GM19467 (cell line): ENCODE data around the gene OGFOD3.
"Not testable (repeated sequence)": the region's sequence is repeated elsewhere in the genome, so short reads cannot be mapped to it uniquely, and the experiment has no call there.

Source experiments
- ATAC-seq: cut with Tn5 transposase; IDR thresholded peaks from one replicate; pipeline ENCODE4 v1.9.1; 2021; ENCODE audit warnings: mild to moderate bottlenecking, moderate library complexity; ENCODE audit not compliant: unreplicated experiment

OGFOD3 gene

DNA sequence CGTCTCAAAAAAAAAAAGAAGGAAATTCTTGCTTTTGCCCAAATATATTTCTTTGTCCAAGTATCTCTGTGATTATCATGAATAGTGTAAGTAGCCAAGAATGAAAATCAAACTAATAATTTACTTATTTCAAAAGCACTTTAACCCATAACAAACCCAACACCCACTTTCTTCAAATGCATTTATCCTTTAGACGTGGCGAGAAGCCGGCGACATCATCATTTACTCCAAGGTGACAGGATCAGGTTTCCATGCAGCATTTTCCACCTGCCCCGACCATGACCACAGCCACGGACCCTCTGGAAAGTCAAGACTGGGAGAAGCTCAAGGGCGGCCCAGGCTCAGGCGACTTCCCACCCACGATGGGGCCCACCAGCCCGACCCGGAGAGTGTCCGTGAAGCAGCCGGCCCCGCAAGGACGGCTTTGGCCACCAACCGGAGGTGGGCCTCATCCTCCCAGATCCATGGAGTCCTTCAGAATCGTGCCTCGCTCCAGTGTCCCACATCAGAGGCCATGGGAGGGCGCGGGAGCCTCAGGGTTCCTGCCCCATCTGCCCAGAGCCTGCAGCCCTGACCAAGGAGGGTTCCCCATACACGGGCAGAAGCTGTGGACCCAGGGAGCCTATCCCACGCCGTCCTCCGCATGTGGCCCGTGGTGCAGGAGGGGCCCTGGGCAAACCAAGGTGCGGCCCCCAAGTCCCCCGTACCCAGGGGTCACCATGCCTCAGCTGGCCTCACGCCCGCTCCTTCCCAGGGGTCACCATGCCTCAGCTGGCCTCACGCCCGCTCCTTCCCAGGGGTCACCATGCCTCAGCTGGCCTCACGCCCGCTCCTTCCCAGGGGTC, 28.1 kb downstream of the OGFOD3 start:
- ATAC-seq: no peak

DNA sequence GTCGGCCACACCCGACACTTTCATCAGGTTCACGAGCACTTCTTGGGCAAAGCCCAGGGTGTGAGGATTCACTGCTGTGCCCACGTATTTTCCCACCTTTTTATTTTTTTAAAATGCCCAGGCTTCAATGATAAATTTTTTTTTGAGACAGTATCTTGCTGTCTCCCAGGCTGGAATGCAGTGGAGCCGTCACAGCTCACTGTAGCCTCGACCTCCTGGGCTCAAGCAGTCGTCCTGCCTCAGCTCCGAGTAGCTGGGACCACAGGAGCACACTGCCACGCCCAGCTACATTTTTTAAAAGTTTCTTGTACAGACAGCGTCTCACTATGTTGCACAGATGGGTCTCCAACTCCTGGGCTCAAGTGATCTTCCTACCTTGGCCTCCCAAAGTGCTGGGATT, 29.0 kb downstream of the OGFOD3 start:
- no peak for ATAC-seq

DNA sequence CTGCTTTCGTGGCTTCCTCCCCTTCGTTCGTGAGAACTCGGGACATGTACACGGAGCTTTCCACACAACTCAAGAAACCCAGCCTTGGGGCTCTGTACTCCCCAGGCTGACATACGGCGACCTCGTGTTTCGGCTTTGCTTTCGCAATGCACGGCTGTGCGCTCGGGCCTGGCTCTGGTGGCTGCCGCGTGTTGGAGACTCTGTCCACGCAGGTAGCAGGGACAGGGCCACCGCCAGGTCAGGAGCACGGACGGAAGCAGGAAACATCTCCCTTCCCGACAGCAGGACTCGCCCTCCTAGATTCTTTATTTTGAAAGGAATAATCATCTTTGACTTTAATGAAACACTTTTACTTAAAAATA, 29.5 kb downstream of the OGFOD3 start:
- no peak for ATAC-seq

DNA sequence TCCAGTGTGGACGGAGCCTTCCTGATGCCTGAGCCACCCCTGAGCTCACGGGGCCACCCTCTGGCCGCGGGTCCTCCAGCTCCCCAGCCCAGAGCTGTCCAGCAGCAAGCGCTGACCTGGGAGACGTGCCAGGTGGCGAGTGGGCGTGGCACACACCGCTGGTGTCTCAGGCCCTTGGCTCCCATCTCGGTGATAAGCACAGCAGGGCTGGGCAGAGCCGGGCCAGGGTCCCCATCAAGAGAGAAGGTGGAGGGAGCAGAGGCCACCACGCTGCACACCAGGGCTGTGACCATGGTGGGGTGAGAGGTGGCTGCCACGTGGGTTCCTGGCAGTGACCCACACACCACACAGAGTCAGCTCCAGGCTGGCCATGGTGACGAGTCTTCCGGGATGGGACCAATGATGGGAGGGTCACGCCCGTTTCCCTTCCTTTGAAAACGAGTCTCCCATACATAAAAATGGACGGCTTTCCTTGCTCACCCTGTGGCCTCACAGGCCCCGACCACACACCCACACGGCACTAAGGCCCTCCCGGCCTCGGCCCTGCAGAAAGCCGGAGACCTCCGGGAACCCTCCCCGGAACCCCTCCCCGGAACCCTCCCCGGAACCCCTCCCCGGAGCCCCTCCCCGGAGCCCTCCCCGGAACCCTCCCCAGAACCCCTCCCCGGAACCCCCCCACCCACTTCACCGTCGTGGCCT, 30.0 kb downstream of the OGFOD3 start:
- no peak for ATAC-seq

DNA sequence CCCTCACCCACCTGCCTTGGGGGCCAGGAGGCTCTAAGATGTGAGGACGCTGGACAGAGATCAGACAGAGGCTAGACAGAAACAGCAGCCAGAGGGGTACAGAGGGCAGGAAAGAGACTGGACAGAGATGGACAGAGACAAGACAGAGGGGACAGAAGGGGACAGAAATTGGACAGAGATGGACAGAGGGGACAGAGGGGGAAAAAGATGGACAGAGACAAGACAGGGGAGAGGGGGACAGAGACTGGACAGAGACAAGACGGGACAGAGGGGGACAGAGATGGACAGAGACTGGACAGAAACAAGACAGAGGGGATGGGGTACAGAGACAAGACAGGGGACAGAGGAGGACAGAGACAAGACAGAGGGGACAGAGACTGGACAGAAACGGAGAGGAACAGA, 30.7 kb downstream of the OGFOD3 start:
- no peak for ATAC-seq

DNA sequence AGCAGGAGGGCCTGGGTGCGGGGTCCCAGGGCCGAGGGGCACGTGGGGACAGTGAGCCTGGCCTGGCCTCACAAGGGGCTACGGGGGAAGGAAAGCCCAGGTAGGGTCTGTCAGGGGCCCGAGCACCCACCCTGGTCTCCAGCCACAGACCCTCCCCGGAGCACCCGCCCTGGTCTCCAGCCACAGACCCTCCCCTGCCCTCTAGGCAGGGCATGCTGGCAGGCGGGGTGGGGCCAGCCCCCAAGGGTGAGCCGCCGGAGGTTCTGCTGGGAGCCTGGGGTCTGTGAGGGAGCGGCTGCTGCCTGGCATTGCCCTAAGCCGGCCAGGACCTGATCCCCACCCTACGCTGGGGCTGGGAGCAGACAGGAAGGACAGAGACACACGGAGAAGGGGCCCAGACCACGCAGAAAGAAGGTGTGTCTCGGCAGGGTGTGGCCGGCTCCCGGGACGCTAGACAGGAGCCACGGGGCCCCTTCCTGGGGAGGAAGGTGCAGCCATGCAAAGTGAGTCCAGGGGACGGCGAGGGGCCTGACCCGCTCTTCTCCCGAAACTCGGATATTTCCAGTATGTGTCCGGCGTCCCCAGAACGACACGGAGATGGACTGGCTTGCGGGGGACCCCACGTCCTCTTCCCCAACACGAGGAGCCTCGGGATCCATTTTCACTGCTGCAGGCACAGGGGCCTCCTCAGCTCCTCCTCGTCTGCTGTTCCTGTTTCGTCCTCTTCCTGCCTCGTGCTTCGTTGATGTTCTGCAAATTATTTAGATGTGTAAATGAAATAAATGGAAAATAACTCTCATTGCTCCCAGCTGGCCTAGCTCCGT, 31.3 kb downstream of the OGFOD3 start:
- no peak for ATAC-seq

DNA sequence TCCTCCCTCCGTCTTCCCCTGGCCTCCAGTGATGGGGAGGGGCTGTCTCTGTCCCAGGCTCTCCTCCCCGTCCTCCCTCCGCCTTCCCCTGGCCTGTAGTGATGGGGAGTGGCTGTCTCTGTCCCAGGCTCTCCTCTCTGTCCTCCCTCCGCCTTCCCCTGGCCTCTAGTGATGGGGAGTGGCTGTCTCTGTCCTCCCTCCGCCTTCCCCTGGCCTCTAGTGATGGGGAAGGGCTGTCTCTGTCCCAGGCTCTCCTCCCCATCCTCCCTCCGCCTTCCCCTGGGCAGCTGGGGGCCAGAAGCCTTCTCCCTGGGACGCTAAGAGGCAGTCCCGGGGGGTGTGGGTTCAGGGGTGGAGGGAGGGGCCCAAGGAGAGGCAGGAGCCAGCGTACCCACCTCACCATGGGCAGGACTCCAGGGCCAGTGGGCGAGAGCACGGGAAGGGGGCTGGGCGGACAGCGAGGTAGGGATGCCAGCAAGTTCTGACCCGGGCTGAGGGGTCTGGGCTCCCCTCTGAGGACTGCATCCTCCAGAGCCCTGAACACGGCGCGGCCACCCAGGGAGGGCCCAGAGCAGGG, 32.0 kb downstream of the OGFOD3 start:
- ATAC-seq: no peak

DNA sequence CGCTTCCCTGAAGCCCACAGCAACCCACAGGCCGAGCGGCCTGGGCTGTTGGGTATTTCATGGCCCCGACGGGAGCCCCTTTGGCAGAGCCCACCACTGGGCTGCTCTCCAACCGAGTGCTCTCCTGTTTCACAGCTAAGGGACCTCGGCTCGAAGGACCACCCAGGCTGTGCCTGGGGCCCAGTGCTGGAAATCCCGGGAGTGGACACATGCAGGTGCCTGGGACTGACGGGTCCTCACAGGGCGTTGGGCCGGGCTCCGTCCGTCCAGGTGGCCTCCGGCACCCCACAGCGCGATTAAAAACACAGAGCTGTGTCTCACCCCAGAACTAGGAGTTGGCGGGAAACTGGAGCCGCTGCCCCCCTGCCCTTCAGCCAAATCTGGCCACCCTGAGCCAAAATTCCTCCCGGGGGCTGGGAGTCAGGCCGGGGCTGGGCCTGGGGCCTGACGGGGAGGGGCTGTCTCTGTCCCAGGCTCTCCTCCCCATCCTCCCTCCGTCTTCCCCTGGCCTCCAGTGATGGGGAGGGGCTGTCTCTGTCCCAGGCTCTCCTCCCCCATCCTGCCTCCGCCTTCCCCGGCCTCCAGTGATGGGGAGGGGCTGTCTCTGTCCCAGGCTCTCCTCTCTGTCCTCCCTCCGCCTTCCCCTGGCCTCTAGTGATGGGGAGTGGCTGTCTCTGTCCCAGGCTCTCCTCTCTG, 32.7 kb downstream of the OGFOD3 start:
- no peak for ATAC-seq

DNA sequence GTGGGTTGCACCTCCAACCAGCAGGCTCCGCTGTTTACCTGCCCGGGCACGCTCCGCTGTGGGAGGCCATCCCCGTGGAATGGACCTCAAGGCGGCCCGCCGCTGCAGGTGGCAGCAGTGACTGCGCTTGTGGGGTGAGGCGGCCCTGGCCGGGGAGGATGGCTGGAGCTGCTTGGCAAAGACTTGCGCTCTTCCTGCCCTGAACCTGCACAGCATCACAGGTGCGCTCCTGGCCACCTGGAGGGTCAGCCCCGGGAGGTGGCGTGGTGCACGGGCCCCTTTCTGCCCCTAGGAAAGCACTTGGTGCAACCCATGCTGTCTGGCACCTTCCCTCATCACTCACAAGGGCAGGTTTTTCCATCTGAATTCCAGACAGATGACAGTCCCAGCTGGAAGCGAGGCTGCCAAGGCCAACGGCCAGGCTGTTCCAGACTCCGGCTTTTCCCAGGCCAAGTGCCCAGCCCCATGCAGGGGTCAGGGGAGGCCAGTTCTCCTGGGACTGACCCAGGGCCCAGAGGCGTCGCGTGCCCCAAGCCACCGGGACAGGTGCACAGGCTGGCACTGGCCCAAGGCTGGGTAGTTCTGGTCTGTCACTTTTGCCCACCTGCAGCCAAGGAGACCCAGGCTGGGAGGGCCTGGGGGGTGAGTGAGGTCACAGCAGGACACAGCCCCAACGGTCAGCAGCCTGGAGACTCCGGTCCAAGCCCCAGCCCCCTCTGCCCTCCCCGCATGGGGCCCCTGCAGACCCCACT, 33.5 kb downstream of the OGFOD3 start:
- no peak for ATAC-seq

DNA sequence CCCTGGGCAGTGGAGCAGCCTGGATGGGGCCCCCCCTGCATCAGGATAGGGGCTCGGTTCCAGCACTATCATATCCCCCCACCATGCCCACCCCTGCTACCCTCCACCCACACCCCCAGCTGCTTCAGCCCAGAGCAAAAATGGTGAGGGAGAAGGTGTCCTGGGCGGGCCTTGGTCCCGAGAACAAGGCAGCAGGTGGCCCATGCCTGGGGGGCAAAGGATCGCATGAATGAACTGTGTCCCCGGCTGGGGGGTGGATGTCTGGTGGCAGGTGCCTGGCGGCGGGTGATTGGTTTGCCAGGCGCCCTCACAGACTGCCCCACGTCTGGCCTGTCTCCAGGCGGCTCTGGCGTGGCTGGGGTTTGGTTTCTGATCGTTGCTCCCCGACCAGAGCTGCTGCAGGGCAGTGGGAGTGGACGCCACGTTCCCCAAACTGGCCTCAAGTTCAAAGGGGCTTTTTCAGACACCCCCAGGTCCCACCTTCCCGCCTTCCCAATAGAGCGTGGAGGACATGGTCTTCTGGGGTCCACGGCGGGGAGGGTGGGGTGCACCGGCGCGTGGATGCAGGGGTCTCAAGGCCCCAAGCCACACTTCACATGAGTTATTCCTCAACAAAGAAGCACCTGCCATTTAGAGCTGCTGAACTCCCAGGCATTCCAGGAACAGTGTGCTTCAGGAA, 34.2 kb downstream of the OGFOD3 start:
- no peak for ATAC-seq

DNA sequence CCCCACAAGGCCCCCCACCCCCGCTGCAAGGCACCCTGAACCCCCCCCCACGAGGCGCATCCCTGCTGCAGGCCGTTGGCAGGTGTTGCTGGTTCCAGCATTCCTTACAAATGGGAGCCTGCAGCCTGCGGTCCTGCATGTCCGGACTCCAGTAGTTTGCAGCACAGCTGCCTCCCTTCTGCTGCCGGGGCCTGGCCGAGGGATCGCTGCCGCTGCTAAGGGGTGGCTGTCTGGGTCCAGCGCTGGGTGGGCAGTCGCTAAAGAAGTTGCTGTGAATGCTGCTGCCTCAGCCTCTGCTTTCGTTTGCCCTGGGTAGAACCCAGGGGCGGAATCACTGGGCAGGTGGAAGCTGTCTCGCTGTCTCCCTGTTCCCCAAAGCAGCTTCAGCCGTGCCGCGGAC, 35.0 kb downstream of the OGFOD3 start:
- ATAC-seq: no peak

DNA sequence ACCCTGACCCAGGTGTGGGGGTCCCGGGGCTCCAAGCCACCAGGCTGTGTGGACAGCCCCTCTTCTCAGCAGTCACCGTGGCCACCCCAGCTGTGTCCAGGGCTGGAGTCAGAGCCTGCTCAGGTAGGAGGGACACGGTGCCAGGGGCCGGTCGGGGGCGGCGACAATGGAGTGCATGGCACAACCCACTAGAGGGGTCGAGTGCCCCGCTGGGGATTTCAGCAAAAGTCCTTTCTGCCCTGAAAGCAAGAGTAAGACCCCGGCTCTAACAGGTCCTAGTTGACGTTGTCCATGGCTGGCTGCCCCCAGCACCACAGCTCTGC, 35.5 kb downstream of the OGFOD3 start:
- ATAC-seq: no peak

DNA sequence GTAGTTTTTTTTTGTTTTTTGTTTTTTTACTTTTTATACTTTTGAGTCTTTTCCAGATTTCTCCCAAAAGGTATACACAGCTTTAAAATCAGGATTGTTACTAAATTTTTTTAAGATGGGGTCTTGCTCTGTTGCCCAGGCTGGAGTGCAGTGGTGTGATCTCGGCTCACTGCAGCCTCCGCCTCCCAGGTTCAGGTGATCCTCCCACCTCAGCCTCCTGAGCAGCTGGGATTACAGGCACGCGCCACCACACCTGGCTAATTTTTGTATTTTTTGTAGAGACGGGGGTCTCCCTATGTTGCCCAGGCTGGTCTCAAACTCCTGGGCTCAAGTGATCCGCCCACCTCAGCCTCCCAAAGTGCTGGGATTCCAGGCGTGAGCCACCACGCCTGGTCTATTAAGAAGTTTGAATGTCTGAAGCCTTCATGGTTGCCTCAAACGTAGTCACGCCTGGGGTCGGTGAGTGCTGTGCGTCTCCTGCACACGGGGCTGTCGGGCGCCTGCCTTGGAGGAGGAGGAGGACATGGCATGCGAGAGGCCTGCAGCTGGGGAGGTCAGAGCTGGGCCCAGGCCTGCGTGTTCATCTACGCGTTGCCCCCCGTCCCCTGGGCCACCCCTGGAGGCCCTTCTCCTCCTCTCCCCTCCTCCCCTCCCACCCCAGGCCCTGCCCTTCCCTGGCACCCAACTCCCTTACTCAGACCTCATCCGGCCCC, 36.0 kb downstream of the OGFOD3 start:
- ATAC-seq: not testable (repeated sequence)

DNA sequence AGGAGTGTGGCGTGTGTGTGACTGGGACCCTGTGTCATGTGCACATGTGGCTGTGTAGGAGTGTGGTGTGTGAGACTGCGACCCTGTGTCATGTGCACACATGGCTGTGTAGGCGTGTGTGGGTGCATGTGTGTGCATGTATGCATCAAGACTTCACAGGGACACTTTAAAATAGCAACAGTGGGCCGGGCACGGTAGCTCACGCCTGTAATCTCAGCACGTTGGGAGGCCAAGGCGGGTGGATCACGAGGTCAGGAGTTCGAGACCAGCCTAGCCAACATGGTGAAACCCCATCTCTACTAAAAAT, 36.7 kb downstream of the OGFOD3 start:
- not testable (repeated sequence) for ATAC-seq

DNA sequence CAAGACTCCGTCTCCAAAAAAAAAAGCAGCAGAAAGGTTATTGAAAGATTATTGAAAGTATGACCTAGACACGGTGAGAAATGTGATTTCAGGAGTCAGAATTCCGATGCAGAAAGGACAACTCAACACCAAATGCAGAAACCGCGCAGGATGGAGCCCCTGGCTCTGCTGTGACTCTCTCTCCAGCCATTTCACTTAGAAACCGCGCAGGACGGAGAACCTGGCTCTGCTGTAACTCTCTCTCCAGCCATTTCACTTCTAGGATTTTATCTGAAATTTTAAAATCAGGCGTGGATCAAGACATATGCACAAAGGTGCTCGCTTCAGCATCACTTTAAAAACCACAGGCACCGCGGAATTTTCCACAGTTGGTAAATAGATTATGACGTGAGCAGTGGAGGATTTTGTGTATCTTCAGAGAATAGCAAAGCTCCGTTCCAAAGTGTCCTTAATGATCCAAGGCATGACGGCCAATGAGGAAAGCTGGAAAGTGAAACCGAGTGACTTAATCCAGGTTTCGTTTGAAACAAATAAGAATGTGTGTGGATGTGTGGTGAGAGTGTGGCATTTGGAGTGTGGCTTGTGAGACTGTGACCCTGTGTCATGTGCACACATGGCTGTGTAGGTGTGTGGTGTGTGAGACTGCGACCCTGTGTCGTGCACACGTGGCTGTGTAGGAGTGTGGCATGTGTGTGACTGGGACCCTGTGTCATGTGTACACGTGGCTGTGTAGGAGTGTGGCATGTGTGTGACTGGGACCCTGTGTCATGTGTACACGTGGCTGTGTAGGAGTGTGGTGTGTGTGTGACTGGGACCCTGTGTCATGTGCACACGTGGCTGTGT, 37.3 kb downstream of the OGFOD3 start:
- ATAC-seq: no peak

DNA sequence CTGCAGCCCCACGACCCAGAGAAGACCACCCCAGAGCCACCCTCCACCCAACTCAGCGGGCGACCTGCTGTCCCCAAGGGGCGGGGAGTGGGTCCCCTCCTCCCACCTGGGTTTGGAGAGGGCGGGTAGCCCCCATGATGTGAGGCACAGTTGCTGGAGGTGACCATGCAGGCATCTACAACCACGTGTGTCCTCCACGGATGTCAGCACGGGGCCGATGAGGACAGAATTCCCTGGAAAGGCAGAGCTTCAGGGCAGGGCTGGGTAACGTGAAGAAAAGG, 39.7 kb downstream of the OGFOD3 start:
- no peak for ATAC-seq

DNA sequence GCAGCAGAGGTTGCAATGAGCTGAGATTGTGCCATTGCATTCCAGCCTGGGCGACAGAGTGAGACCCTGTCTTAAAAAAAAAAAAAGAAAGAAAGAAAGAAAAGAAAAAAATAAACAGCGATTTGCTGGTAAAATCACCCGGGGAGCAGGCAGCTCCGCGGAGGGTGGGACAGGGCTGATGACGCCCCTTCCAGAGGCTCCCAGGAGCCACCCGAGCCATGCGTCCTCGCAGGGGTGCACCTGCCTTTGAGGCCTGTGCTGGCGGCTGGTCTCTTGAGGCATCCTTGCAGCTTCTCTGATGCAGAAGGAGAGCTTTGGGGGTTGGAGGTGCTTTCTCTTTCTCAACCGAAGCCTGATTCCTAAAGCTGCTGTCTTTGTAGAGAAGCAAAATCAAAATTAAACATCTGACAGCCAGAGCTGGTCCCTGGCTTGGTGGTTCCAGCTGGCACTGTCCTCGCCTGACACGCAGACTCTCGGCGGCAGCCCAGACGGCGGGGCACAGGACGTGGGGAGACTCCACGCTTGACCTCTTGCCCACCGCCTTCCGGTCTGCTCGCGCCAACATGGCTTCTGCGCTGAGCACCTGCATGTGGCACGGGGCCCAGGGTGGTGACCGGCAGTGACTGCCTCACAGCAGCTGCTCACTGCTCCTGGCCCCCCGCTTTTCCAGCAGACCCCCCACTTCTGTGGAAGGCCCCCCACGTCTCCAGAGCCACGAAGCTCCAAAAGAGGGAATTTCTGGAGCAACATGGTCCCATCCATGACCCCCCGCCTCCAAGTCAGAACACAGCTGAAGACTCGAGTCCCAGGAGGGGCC, 40.3 kb downstream of the OGFOD3 start:
- ATAC-seq: no peak

DNA sequence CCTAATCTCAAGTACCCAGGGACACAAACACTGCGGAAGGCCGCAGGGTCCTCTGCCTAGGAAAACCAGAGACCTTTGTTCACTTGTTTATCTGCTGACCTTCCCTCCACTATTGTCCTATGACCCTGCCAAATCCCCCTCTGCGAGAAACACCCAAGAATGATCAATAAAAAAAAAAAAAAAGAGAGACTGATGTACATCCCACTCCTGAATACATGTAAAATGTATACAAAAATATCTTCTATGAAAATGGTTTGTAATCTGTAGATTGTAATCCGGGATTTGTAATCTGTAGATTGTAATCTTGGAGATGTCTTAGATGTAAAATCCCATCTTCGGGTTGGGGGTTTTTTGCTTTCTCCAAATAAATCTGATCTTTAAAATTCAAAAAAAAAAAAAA, 41.1 kb downstream of the OGFOD3 start:
- not testable (repeated sequence) for ATAC-seq
